WI38 (cell line): ENCODE data around the gene CHMP1B.
A peak's percentile ranks its signal among the peaks of the same experiment; 100 is the strongest.
"Not testable (repeated sequence)": the region's sequence is repeated elsewhere in the genome, so short reads cannot be mapped to it uniquely, and the experiment has no call there.

ENCODE experiments used
- H3K4me3 ChIP-seq: 2 replicates; pipeline ENCODE4 v1.5.1; 2011; ENCODE audit warnings: low read depth, mild to moderate bottlenecking, control low read depth, low read length
- TF ChIP-seq, protein P1 (sequence below): IDR thresholded peaks from 2 replicates; pipeline ENCODE4 v1.5.1; 2012; ENCODE audit warnings: low read depth, mild to moderate bottlenecking, control low read depth, low read length

The CHMP1B gene

DNA sequence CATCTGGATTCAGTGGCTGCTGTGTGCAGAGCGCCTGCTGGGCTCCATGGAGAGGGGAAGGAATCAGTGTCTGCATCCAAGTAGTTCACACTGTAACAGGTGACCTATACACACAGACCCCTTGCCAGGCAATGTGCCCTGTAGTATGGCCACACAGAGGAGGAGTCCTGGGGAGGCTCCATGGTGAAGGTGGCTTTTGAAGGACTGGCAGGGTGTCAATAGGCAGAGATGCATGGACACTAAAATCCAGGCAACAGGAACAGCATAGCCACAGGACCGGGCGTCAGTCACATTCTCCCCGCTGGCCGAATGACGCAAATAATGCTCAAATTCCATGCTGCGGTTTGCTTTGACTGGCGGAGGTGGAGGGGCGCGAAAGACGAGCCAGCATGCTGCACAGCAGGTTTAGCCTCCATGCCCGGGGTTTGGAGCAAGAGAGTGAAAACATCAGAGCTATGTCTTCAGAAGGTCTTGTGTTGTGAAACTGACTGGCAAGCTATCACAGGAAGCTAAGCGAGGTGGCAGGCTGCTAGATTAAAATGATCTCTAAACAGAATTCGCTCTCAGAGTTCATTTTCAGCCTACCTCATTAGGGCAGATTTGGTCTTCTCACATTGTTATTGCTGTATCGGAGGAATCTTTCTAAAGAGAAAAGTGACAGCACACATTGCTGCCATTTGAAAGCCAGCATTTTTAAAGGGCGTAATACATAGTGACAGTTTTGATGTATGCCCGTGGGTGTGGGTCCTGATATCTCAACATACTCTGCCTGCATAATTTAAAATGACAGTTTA, 1.2 kb upstream of the CHMP1B start:
- H3K4me3 ChIP-seq: peak overlapping the region; percentile 100
- TF ChIP-seq, protein P1, sequence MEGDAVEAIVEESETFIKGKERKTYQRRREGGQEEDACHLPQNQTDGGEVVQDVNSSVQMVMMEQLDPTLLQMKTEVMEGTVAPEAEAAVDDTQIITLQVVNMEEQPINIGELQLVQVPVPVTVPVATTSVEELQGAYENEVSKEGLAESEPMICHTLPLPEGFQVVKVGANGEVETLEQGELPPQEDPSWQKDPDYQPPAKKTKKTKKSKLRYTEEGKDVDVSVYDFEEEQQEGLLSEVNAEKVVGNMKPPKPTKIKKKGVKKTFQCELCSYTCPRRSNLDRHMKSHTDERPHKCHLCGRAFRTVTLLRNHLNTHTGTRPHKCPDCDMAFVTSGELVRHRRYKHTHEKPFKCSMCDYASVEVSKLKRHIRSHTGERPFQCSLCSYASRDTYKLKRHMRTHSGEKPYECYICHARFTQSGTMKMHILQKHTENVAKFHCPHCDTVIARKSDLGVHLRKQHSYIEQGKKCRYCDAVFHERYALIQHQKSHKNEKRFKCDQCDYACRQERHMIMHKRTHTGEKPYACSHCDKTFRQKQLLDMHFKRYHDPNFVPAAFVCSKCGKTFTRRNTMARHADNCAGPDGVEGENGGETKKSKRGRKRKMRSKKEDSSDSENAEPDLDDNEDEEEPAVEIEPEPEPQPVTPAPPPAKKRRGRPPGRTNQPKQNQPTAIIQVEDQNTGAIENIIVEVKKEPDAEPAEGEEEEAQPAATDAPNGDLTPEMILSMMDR: no peak

DNA sequence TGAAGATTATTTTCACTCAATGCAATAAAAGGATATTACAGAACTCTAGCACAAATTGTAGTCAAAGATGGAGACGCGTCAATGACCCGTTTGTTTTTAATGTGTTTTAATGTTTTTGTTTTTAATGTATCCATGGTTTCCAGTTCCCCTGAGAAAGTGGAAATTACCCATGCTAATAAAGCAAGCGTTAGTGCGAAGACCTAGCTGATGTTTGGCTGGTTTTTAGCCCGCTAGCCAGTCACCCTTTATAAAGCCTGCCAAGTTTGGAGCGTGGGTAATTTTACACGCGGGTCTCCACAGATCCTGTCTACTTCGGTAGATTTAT, 430 bp upstream of the CHMP1B start:
- peak overlapping the region; percentile 100 for H3K4me3 ChIP-seq
- TF ChIP-seq, protein P1: no peak

DNA sequence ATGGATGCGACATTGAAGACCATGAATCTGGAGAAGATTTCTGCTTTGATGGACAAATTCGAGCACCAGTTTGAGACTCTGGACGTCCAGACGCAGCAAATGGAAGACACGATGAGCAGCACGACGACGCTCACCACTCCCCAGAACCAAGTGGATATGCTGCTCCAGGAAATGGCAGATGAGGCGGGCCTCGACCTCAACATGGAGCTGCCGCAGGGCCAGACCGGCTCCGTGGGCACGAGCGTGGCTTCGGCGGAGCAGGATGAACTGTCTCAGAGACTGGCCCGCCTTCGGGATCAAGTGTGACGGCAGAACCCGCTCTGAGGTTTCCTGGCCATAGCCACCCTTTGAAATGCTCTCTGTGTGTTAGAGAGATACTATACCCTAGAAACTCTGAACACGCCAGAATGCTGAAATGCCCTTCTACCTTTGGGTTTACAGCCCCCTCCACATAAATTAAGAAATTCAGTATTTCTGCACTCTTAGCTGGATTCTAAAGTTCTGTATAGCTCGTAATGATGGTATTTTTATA, 659 bp downstream of the CHMP1B start:
- peak overlapping the region; percentile 100 for H3K4me3 ChIP-seq
- TF ChIP-seq, protein P1: no peak

DNA sequence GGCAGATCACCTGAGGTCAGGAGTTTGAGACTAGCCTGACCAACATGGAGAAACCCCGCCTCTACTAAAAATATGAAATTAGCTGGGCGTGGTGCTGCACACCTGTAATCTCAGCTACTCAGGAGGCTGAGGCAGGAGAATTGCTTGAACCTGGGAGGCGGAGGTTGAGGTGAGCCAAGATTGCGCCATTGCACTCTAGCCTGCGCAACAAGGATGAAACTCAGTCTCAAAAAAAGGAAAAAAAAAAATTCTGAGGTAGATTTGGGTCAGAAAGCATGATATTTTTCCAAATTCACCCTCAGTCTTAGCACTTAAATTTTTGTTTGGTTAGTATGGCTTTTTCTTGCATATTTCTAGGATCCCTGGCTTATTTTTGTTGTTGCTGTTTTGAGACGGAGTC, 3.3 kb downstream of the CHMP1B start:
- H3K4me3 ChIP-seq: not testable (repeated sequence)

DNA sequence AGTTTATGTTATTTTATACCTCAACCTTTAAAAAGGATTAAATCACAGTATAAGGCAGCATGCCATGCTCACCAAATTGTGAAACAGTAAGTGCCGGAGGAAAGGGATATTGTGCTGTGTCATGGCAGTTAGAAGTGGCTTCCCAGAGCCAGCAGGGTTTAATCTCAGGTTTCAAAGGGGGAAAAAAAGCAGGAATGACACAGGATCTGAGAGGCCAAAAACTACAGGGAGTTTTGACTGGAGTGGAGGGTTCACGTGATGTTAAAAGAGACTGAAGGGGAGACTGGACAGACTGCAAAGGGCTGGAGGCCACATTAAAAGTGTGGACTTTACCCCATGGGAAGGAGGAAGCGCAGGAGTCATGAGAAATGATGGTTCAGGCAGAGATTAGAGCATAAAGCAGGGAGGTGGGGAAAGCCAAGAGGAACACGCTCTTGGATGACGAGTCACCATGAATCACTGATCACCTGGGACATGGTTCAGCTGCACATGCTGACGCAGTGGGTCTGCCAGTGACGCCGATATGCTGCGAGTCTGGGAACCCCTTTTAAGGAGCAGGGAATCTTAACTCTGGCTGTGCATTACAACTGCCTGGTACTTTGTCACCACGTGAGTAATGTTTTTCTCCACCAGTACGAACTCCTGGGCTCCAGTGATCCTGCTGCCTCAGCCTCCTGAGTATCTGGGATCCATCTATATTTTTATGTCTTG, 6.1 kb downstream of the CHMP1B start:
- peak overlapping the region; percentile 36 for H3K4me3 ChIP-seq
- TF ChIP-seq, protein P1: no peak

DNA sequence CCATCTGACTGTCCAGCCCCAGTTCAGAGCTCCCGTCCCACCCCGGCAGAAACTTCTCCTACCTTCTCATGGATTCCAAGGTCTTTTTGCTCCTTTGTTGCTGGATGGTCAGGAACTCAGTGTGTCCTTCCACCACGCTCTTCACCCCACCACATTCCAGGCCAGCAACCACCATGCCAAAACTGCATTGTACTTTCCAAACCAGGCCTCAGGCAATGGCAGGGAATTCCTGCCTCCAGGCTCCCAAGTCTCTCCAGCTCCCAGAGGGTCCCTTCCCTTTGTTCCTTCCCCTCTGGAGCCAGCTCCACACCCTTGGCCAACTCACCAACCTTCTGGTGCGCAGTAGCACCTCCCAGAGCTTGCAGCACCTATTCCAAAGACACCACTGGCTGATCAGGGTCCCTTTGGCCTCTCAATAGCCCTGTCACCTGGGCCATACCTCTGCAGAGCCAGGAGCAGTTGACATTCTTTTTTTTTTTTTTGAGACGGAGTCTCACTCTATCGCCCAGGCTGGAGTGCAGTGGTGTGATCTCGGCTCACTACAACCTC, 8.1 kb downstream of the CHMP1B start:
- no peak overlapping the region for H3K4me3 ChIP-seq
- TF ChIP-seq, protein P1: no peak

DNA sequence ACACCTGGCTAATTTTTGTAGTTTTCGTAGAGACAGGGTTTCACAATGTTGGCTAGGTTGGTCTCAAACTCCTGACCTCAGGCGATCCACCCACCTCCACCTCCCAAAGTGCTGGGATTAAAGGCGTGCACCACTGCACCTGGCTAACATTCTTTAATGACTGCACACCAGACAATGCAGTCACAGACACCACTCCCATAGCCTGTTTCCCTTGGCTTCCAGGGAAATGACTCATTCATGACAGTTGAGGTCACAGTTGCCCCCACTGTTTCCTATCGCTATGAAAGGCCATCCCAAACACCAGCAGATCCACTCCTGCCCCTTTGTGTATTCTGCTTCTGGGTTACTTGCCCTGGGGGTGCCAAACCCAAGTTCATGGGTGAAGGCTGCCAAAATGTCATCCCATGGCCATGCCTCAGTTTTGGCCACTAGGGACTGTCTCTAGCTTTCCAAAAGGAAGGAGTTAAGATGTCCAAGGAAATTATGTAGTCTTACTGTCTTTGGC, 8.7 kb downstream of the CHMP1B start:
- H3K4me3 ChIP-seq: no peak overlapping the region
- TF ChIP-seq, protein P1: peak; percentile 30; the same call in 1 of the 2 replicates
